GM19324 (cell line): Measurements from ENCODE around the gene SF3B5.
A peak's percentile ranks its signal among the peaks of the same experiment; 100 is the strongest.
"Not testable (repeated sequence)": the region's sequence is repeated elsewhere in the genome, so short reads cannot be mapped to it uniquely, and the experiment has no call there.

Experiments used
- ATAC-seq: cut with Tn5 transposase; IDR thresholded peaks from one replicate; pipeline ENCODE4 v1.9.1; 2021; ENCODE audit warnings: mild to moderate bottlenecking, moderate library complexity; ENCODE audit not compliant: unreplicated experiment, low FRiP score

Gene SF3B5

GRCh38 chr6:144106206-144106605 lies 10.8 kb upstream of the SF3B5 start:
- ATAC-seq, result no peak

GRCh38 chr6:144104898-144105487 lies 9.6 kb upstream of the SF3B5 start:
- ATAC-seq, result peak; percentile 66

- no peak for ATAC-seq
These were observed 9.1 kb upstream of the SF3B5 start for GRCh38 chr6:144104488-144104887.

GRCh38 chr6:144103026-144103563 lies 7.7 kb upstream of the SF3B5 start:
- no peak for ATAC-seq

- no peak for ATAC-seq
These were observed 3.6 kb upstream of the SF3B5 start for GRCh38 chr6:144098993-144099392.

- no peak for ATAC-seq
These were observed 641 bp downstream of the SF3B5 start for GRCh38 chr6:144094731-144095133.

GRCh38 chr6:144093658-144094057 lies 1.7 kb downstream of the SF3B5 start:
- ATAC-seq, result no peak

GRCh38 chr6:144093236-144093635 lies 2.1 kb downstream of the SF3B5 start:
- ATAC-seq, result no peak

- ATAC-seq, result no peak
These were observed 5.0 kb downstream of the SF3B5 start for GRCh38 chr6:144090384-144090783.

GRCh38 chr6:144087789-144088426 lies 7.5 kb downstream of the SF3B5 start:
- no peak for ATAC-seq

GRCh38 chr6:144086959-144087358 lies 8.4 kb downstream of the SF3B5 start:
- no peak for ATAC-seq

- no peak for ATAC-seq
These were observed 12.2 kb downstream of the SF3B5 start for GRCh38 chr6:144083172-144083571.

GRCh38 chr6:144082412-144082811 lies 13.0 kb downstream of the SF3B5 start:
- not testable (repeated sequence) for ATAC-seq

GRCh38 chr6:144077871-144078270 lies 17.5 kb downstream of the SF3B5 start:
- no peak for ATAC-seq

- ATAC-seq, result no peak
These were observed 19.5 kb downstream of the SF3B5 start for GRCh38 chr6:144075875-144076274.

- no peak for ATAC-seq
These were observed 20.2 kb downstream of the SF3B5 start for GRCh38 chr6:144075187-144075586.

GRCh38 chr6:144073024-144073423 lies 22.3 kb downstream of the SF3B5 start:
- no peak for ATAC-seq

GRCh38 chr6:144069506-144069905 lies 25.9 kb downstream of the SF3B5 start:
- ATAC-seq, result no peak

- no peak for ATAC-seq
These were observed 26.6 kb downstream of the SF3B5 start for GRCh38 chr6:144068794-144069193.

- ATAC-seq, result peak; percentile 33
These were observed 28.5 kb downstream of the SF3B5 start for GRCh38 chr6:144066741-144067484.

- ATAC-seq, result no peak
These were observed 29.1 kb downstream of the SF3B5 start for GRCh38 chr6:144066255-144066654.
